Measurements from ENCODE around the gene PTCD1.
A peak's percentile ranks its signal among the peaks of the same experiment; 100 is the strongest.

PTCD1 gene

DNA sequence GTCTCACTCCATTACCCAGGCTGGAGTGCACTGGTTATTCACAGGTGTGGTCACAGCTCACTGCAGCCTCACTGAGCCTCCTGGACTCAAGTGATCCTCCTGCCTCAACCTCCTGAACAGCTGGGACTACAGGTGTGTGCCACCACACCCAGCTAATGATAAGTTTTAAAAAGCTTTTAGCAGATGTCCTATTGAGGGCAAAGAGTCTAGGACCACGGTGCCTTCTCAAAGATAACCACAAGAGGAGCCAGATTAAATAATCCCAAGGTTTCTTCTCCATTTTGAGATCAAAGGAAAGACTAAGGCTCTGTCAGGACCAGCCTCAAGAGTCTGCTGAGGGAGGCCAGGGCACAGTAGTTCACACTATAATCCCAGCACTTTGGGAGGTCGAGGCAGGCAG lies 22.6 kb upstream of the PTCD1 start:
- ChIA-PET CTCF (interaction anchor here (0.5 kb wide), 1 partner anchor 205 kb away, joined by 3 read pairs; no protein-coding TSS in a partner anchor), POLR2A (interaction anchor here (1.4 kb wide), 1 partner anchor 22 kb away, joined by 4 read pairs; the partner anchor contains the start of genes CPSF4 and PTCD1)
- no peak for DNase-seq (ENCODE audit: extremely low spot score)
- TF ChIP-seq FOXA1 (IDR thresholded peaks at IDR 0.05) = no peak

DNA sequence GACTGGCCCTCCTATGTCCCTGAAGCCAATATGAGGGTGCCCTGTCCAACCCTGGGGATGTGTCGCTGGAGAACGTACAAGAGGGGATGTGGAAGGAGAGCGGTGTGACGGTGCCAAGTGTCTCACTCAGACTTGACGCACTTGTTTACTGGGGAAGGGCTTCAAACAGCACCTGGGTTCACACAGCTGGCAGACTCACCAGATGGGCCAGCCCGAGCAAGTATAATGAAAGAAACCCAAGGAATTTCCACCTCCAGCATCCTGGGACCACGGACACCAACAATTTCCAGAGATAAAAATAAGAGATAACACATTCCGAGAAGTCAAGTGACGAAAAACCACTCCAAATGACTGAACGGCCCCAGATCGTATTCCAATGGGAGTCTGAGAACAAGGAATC lies 22.1 kb upstream of the PTCD1 start:
- DNase-seq (ENCODE audit: extremely low spot score) = no peak
- no peak for TF ChIP-seq FOXK2 (IDR thresholded peaks at IDR 0.05)
- TF ChIP-seq ELF4 (IDR thresholded peaks at IDR 0.05) = no peak
- TF ChIP-seq LEF1 (IDR thresholded peaks at IDR 0.05; ENCODE audit: borderline replicate concordance) = no peak
- CTCF ChIA-PET = interaction anchor here (0.5 kb wide), 1 partner anchor 204 kb away, joined by 3 read pairs; no protein-coding TSS in a partner anchor
- POLR2A ChIA-PET = interaction anchor here (1.4 kb wide), 1 partner anchor 22 kb away, joined by 4 read pairs; the partner anchor contains the start of genes CPSF4 and PTCD1

DNA sequence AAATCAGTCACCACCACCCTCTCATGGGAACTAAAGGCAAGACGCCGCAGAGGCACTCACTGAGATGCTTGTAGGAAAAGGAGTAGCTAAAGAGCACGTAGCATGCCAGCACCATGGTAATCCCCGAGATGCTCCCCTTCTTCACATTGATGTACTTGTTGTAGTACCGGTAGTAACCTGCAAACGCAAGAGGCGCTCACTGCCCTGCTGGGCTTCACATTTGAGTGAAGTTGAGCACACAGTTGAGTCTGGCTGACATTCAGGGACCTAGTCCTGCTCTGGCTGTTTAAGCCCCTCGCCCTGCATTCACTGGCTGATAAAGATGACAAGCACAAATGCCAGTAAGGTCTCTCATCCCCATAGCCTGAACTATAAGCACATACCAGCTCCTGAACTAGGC lies 20.5 kb upstream of the PTCD1 start:
- CTCF ChIA-PET = interaction anchor here (0.6 kb wide), 2 partner anchors 26 to 150 kb away, joined by 3 to 4 read pairs; no protein-coding TSS in a partner anchor
- DNase-seq (ENCODE audit: extremely low spot score) = peak; percentile 46
- POLR2A ChIA-PET = no interaction called here
- TF ChIP-seq BHLHE40 (IDR thresholded peaks at IDR 0.05; ENCODE audit: borderline replicate concordance) (no peak), LEF1 (IDR thresholded peaks at IDR 0.05; ENCODE audit: borderline replicate concordance) (no peak), L3MBTL2 (conservative IDR thresholded peaks at IDR 0.05) (no peak), SUZ12 (IDR thresholded peaks at IDR 0.05) (no peak), TARDBP (IDR thresholded peaks at IDR 0.05) (no peak), NFRKB (IDR thresholded peaks at IDR 0.05) (no peak), ELF4 (IDR thresholded peaks at IDR 0.05) (no peak), ARNT (IDR thresholded peaks at IDR 0.05) (no peak), ZNF384 (IDR thresholded peaks at IDR 0.05) (no peak), SP1 (IDR thresholded peaks at IDR 0.05) (no peak), FOXA1 (IDR thresholded peaks at IDR 0.05) (no peak)
- TF ChIP-seq, protein P1, sequence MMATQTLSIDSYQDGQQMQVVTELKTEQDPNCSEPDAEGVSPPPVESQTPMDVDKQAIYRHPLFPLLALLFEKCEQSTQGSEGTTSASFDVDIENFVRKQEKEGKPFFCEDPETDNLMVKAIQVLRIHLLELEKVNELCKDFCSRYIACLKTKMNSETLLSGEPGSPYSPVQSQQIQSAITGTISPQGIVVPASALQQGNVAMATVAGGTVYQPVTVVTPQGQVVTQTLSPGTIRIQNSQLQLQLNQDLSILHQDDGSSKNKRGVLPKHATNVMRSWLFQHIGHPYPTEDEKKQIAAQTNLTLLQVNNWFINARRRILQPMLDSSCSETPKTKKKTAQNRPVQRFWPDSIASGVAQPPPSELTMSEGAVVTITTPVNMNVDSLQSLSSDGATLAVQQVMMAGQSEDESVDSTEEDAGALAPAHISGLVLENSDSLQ (IDR thresholded peaks at IDR 0.05) = no peak

DNA sequence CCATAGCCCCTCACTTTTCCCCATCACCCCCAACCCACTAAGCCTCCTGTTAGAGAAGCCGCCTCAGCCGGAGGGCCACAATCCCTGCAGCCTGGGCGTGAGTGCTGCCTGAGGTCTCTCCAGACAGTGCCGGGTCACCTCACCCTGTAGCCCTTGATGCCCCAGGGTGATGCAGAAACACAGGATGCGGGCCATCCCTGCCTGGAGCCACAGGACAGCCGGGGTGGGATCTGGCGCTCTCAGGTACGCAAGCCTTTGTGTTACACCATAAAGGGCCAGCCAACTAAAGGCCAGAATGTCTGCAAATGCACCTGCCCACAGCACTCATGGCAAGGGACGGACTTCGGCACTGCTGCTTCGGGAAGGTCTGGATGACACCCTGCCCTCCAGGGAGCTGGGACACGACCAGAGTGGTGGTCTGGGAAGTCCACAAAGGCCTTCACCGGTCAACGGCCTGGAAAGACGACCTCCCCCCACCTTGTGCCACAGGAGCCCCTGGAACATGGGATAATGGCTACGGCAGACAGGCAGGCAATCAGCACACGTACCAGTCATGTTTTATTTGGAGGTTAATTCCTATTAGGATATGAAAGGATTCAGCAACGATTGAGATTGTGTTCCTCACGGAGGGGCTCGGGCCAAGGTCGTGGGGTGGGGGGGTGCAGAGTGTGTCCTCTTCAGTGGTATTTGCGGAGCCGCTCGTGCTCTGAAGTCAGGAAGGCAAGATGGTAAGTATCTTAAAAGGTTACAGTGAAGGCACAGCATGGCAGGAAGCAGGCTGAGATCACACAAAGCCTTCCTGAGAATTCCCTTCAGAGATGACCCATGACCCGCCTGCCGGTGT lies 19.3 kb upstream of the PTCD1 start:
- POLR2A ChIA-PET = no interaction called here
- TF ChIP-seq CTBP1 (IDR thresholded peaks at IDR 0.05; ENCODE audit: borderline replicate concordance) (no peak), TARDBP (IDR thresholded peaks at IDR 0.05) (no peak)
- CTCF ChIA-PET = no interaction called here
- no peak for DNase-seq (ENCODE audit: extremely low spot score)

DNA sequence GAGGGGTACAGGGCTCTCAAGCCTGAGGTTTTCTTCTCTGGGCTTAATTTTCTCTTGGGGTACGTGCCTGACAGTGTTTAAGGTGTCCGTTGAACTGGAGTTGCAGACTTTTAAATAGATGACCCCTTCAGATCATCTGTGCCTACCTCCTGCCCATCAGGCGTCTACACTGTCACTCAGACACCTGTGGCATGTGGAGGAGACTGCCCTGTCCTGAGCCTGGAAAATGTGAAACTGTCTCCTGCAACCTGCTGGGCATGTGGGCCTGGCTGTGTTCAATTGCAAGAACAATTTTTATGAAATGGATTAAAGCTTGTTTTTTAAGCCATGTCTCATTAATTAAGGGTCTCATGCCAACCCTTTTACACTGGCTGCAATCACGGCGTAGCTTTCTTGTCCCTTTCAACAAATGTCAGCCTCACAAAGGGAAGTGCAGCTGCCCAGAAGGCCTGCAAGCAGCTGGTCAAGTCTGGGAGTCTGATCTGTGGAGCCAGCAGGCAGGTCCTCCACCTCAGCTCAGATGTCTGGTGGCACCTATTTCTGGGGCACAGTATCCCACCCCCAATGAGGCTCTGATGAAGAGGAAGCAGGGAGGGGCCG lies 18.6 kb upstream of the PTCD1 start:
- TF ChIP-seq ELF4 (IDR thresholded peaks at IDR 0.05) = no peak
- TF ChIP-seq CTBP1 (IDR thresholded peaks at IDR 0.05; ENCODE audit: borderline replicate concordance) = no peak
- no peak for TF ChIP-seq ARNT (IDR thresholded peaks at IDR 0.05)
- no peak for TF ChIP-seq FOXK2 (IDR thresholded peaks at IDR 0.05)
- no peak for TF ChIP-seq SP1 (IDR thresholded peaks at IDR 0.05)
- TF ChIP-seq ZNF384 (IDR thresholded peaks at IDR 0.05) = no peak
- TF ChIP-seq BHLHE40 (IDR thresholded peaks at IDR 0.05; ENCODE audit: borderline replicate concordance) = no peak
- no peak for TF ChIP-seq LEF1 (IDR thresholded peaks at IDR 0.05; ENCODE audit: borderline replicate concordance)
- TF ChIP-seq, protein P1 (IDR thresholded peaks at IDR 0.05) = no peak
- TF ChIP-seq TARDBP (IDR thresholded peaks at IDR 0.05) = no peak
- TF ChIP-seq L3MBTL2 (conservative IDR thresholded peaks at IDR 0.05) = no peak
- TF ChIP-seq HDGF (IDR thresholded peaks at IDR 0.05; ENCODE audit: borderline replicate concordance) = no peak
- no peak for DNase-seq (ENCODE audit: extremely low spot score)
- POLR2A ChIA-PET = interaction anchor here (2.2 kb wide), 1 partner anchor 8 kb away, joined by 10 read pairs; the partner anchor contains the start of gene ATP5MF
- CTCF ChIA-PET = no interaction called here

DNA sequence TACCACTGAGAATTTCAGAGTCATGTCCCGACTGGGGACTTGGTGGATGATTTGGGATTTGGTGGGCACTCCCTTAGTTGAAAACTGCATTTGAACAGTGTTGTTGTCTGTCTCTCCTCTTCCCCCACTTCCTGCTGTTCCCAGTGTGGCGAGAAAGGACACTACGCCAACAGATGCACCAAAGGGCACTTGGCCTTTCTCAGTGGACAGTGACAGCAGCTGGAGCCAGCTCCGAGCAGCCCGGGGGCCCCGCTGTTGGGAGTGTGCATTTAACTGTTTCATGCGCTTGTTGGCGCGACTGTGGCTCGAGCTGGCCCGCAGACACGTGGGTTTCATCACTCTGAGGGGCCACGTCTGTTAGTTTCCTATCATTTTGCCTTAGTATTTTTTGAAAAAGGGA lies 17.7 kb upstream of the PTCD1 start:
- no peak for DNase-seq (ENCODE audit: extremely low spot score)
- CTCF ChIA-PET = no interaction called here
- POLR2A ChIA-PET = interaction anchor here (1.1 to 2.2 kb wide), 4 partner anchors 9 to 48 kb away, joined by 3 to 10 read pairs (median 4); partner anchors contain the start of genes ATP5MF, BUD31, CPSF4 and PDAP1
- no peak for TF ChIP-seq ZNF384 (IDR thresholded peaks at IDR 0.05)
- no peak for TF ChIP-seq L3MBTL2 (conservative IDR thresholded peaks at IDR 0.05)
- no peak for TF ChIP-seq LEF1 (IDR thresholded peaks at IDR 0.05; ENCODE audit: borderline replicate concordance)
- no peak for TF ChIP-seq SUZ12 (IDR thresholded peaks at IDR 0.05)
- TF ChIP-seq FOXK2 (IDR thresholded peaks at IDR 0.05) = no peak
- no peak for TF ChIP-seq FOXA1 (IDR thresholded peaks at IDR 0.05)
- TF ChIP-seq BHLHE40 (IDR thresholded peaks at IDR 0.05; ENCODE audit: borderline replicate concordance) = no peak
- TF ChIP-seq TARDBP (IDR thresholded peaks at IDR 0.05) = no peak
- TF ChIP-seq ARNT (IDR thresholded peaks at IDR 0.05) = no peak

DNA sequence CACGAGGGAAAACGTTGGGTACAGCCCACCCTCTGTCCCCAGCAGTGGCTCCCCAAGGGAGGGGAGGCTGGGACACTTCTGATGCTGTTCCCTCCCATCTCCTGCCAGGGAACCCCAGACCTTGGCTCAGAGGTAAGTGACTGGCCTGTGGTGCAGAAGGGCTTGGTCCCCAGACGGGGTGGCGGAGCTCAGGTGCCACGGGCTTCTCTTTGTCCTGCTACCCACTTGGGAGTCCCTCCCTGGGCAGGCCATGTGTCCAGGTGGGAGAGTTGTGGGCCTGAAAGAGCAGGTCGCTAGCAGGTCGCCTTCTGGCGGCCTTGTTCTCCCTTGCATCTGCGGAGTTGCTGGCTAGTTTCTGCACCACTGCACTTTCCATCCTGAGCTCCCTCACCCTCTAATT lies 17.3 kb upstream of the PTCD1 start:
- POLR2A ChIA-PET = interaction anchor here (0.8 to 2.2 kb wide), 5 partner anchors 9 to 102 kb away, joined by 3 to 10 read pairs (median 4); partner anchors contain the start of genes ATP5MF, BUD31, CPSF4 and PDAP1
- no peak for DNase-seq (ENCODE audit: extremely low spot score)
- no peak for TF ChIP-seq ZNF384 (IDR thresholded peaks at IDR 0.05)
- no peak for TF ChIP-seq ELF4 (IDR thresholded peaks at IDR 0.05)
- TF ChIP-seq L3MBTL2 (conservative IDR thresholded peaks at IDR 0.05) = no peak
- no peak for TF ChIP-seq FOXK2 (IDR thresholded peaks at IDR 0.05)
- no peak for TF ChIP-seq FOXM1 (IDR thresholded peaks at IDR 0.05; ENCODE audit: borderline replicate concordance)
- no peak for TF ChIP-seq SP1 (IDR thresholded peaks at IDR 0.05)
- TF ChIP-seq HDGF (IDR thresholded peaks at IDR 0.05; ENCODE audit: borderline replicate concordance) = no peak
- TF ChIP-seq NFRKB (IDR thresholded peaks at IDR 0.05) = no peak
- no peak for TF ChIP-seq ARNT (IDR thresholded peaks at IDR 0.05)
- no peak for TF ChIP-seq CTBP1 (IDR thresholded peaks at IDR 0.05; ENCODE audit: borderline replicate concordance)
- no peak for TF ChIP-seq LEF1 (IDR thresholded peaks at IDR 0.05; ENCODE audit: borderline replicate concordance)
- TF ChIP-seq SUZ12 (IDR thresholded peaks at IDR 0.05) = no peak
- TF ChIP-seq, protein P1 (IDR thresholded peaks at IDR 0.05) = no peak
- no peak for TF ChIP-seq TARDBP (IDR thresholded peaks at IDR 0.05)
- TF ChIP-seq FOXA1 (IDR thresholded peaks at IDR 0.05) = no peak
- no peak for TF ChIP-seq BHLHE40 (IDR thresholded peaks at IDR 0.05; ENCODE audit: borderline replicate concordance)
- CTCF ChIA-PET = no interaction called here
